HG02852 (cell line): ENCODE measurements around the gene HK1.

ENCODE experiments used
- ATAC-seq: cut with Tn5 transposase; IDR thresholded peaks from one replicate; pipeline ENCODE4 v1.9.1; 2021; ENCODE audit warnings: mild to moderate bottlenecking, moderate library complexity; ENCODE audit not compliant: unreplicated experiment

HK1 gene

GRCh38 chr10:69367469-69367868 lies 89.2 kb downstream of the HK1 start:
- ATAC-seq = no peak

DNA sequence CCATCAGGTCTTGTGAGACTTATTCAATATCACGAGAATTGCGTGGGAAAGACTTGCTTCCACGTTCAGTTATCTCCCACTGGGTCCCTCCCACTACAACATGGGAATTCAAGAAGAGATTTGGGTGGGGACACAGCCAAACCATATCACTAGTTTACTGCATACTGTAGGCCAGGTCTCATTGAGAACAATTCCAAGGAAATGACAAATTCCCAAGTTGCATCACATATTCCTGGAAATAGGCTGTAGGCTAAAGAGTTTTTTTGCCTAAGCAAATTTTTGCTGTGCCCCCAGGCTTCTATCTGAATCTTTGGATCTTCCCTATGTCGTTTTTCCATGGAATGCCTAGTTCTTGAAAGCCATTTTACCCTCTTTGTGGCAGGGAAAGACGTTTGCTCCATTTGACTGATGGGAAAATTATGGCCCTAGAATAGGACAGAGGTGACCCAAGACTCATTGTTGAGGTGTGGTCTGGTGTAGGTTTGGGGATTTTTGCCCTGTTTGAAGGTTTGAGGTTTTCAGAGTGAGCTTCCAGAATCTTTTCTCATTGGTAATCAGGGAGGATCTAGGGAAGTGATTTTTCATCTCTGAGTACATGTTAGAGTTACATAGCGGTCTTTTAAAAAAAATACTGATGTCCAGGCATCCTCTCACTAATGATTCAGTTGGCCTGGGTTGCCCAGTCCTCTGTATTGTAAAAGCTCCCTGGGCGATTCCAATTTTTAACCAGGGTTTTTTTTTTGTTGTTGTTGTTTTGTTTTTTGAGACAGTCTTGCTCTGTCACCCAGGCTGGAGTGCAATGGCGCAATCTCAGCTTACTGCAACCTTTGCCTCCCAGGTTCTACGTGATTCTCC lies 94.1 kb downstream of the HK1 start:
- ATAC-seq = no peak

GRCh38 chr10:69374242-69374641 lies 95.9 kb downstream of the HK1 start:
- no peak for ATAC-seq

- ATAC-seq = no peak
Observed at GRCh38 chr10:69374931-69375306, 96.6 kb downstream of the HK1 start.

GRCh38 chr10:69375307-69376151 lies 97.2 kb downstream of the HK1 start:
- no peak for ATAC-seq

- ATAC-seq = no peak
Observed at GRCh38 chr10:69376662-69377061, 98.4 kb downstream of the HK1 start.

DNA sequence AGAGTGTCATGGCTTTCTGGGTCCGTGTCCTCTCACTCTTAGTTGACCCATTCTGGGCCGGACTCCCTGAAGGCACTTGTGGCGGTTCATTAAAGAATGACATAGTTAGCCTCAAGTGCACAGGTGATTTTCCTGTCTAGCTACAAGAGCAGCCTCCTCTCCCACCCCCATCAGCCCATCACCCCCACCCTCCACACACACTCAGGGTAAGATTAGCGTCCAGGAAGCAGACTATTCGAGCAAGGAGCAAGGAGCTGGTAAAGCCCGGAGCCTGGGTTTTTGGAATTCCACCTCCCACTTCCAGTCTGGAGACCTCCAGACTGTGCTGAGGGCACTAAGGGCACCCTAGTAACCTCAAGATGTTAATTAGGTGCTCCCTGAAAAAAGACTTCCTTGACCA lies 98.9 kb downstream of the HK1 start:
- no peak for ATAC-seq

DNA sequence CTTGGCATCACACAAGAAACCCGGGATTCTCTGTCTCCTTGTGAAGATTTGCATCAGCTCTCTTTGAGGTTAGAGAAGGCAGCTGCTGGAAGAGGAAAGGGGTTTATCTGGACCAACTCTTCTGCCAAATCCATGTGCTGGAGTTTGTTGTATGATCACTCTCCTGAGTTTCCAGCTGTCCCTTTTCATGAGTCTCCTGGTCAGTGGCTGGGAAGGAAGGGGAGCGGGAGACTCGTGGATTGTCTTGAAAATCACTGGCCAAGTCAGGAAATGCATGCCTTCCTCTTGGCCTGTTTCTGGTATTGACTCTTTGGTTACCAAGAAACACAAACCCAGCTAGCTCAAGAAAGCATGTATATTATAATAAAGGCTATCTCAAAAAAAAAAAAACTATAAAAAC lies 99.6 kb downstream of the HK1 start:
- no peak for ATAC-seq

- ATAC-seq = no peak
Observed at GRCh38 chr10:69379800-69380199, 101.5 kb downstream of the HK1 start.

DNA sequence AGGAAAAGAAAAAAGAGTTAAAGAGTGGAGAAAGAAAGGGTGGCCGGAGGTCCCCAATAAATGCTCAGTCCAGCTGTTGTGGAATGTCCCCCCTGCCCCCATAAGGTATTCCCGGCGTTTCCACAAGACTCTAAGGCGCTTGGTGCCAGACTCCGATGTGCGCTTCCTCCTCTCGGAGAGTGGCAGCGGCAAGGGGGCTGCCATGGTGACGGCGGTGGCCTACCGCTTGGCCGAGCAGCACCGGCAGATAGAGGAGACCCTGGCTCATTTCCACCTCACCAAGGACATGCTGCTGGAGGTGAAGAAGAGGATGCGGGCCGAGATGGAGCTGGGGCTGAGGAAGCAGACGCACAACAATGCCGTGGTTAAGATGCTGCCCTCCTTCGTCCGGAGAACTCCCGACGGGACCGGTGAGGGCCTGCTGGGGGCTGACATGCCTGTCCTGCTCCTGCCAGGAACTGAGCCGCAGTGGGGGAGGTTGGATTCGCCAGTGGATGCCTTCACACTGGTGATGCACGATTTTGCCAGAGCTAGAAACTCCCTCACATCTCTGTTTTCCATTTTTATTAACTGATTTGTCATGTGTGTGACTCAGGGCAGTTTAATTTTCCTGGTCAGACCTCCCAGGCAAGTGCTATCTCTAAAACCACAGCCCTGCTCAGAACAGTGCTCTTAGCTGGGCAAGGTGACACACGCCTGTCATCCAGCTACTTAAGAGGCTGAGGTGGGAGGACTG lies 104.3 kb downstream of the HK1 start:
- no peak for ATAC-seq

DNA sequence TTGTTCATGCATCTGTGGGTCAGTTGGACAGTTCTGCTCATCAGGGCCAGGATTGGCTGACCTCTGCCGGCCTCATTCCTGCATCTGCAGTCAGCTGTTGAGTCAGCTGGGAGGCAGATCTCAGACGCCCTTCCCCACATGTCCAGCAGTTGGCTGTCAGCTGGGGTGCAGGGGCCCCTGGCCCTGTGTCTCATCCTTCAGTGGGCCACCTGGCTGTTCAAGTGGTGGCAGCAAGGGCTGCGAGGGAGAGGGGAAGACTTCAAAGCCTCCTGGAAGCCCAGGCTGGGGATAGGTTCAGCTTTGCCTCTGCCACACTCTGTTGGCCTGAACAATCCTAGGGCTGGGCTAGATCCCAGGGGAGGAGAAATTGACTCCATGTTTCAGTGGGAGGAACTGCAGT lies 105.3 kb downstream of the HK1 start:
- ATAC-seq = no peak

DNA sequence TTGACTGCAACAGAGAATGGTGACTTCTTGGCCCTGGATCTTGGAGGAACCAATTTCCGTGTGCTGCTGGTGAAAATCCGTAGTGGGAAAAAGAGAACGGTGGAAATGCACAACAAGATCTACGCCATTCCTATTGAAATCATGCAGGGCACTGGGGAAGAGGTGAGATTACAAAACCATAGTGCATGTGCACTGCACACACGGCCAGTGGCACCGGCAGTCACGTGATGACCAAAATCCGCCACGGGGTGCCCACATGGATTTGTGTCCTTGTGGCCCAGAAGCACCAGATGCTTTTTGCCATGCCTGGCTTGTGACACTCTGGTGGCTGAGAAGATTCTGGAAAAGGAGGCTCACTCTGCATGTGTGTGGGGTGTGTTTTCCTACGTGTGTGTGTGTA lies 106.0 kb downstream of the HK1 start:
- ATAC-seq = no peak

- ATAC-seq = no peak
Observed at GRCh38 chr10:69385454-69386350, 107.4 kb downstream of the HK1 start.

GRCh38 chr10:69387500-69387899 lies 109.2 kb downstream of the HK1 start:
- ATAC-seq = no peak

DNA sequence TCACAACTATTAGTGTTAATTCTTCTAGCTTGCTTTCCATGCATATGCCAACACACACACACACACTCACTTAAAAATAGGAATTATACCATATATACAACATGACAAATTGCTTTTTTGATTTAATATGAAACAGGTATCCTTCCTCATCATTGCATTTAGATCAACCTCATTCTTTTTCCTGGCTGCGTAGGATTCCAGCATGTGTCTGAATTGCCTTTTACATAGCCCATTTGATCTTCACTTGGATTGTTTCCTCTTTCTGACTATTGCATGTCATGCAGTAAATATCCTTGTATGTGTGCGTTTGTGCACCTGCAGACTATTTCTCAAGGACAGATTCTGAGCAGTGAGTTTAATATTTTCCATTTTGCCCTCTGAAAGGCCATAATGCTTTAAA lies 110.2 kb downstream of the HK1 start:
- no peak for ATAC-seq

DNA sequence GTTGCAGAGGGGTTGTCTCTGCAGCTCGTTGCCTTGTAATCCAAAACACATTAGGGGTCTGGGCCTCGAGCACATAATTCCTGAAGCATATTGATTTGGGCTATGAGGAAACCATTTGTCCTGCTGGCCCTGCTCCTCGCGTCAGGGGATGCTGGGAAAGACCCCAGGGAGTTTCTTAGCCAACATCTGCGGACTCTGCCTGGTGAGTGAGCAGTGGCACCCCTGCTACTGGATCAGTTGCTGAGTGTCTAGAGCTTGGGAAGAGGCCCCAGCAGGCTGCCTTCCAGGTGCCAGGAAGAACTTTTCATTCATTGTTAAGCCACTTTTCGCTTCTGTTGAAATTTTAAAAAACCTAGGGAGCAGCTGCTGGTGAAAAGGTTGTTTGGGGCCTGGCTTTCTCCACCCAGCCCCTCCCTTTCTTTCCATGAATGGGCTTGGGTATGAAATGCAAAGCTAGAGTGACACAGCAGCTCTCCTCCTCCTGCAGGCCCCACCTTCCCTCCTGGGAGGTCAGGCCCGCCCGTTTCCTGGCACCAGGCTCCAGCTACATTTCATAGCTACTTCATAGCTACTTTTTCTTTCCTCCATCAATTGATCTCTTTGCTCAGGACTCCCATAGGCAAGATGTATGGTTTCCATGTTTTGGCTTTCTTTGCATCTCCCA lies 111.7 kb downstream of the HK1 start:
- no peak for ATAC-seq

DNA sequence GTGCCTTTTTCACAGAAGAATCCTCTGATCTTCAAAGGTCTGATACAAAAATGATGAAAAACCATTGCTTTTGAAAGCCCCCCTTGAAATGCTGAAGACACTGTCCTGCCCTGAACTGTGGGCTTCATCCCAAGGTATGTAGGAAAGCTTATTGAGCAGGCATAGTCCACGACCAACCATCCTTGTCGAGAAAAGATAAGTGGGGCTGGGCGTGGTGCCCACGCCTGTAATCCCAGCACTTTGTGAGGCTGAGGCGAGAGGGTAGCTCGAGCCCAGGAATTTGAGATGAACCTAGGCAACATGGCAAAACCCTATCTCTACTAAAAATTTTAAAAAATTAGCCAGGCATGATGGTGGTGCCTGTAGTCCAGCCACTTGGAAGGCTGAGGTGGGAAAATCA lies 112.9 kb downstream of the HK1 start:
- ATAC-seq = no peak

- peak; percentile 84 for ATAC-seq
Observed at GRCh38 chr10:69392481-69393000, 114.2 kb downstream of the HK1 start.

DNA sequence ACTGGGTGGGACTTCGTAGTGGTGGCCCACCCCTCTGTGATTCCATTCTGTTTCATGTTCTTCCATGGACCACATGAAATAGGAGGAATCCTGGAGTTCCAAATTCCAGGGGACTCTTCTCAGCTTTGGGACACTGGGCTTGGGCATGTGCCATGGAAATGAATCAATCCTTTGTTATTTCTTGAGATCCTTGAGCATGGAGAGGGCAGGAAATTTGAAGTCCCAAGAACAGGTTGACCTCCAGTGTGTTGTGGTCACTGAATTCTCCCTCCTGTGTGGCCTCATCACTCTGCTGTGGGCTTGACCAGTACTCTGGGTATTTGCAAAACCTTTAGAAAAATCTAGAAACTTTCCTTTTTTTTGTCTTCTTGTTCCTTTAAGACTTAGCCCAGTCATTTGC lies 115.7 kb downstream of the HK1 start:
- ATAC-seq = no peak

DNA sequence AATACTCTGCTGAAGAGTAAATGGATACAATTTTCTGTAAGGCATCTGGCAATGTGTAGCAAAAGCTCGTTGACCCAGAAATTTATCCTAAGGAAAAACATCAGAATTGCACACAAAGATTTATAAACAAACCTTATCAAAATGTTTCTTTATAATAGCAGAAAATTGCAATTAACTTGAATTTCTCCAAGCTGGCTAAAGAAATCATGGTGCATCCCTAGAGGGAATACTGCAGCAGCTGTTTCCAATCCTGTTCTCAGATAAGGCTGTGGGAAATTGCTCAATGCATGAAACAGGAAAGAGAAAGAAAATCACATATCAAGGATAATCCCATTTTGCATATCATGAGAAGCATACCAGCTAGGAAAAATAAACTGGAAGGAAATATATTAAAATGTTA lies 119.7 kb downstream of the HK1 start:
- no peak for ATAC-seq
